IMR-90 (cell line): Measurements from ENCODE around the gene PHF21B. TPM values are rescaled to one million over a fixed set of nuclear protein-coding genes. Genes with fewer than 3 reads are reported as not detected.

Source experiments
- ATAC-seq: fragments of 200-7000 bp; cut with Tn5 transposase; 2 replicates; pipeline ENCODE4 v1.9.1; 2020; ENCODE audit warnings: low read depth, mild to moderate bottlenecking, moderate library complexity
- BruUV-seq: library from RNA; stranded (reverse); fragments of 400-500 nt; replicated peaks from 2 replicates; lab custom pipeline; 2021; lab: Mats Ljungman, UMichigan
- CTCF ChIA-PET: fragments of 300-600 bp; formaldehyde crosslinking; extraction: SDS; loops from one replicate; lab custom pipeline; 2021; ENCODE audit warnings: antibody characterized with exemption; lab: Yijun Ruan, JAX
- POLR2A ChIA-PET: fragments of 300-600 bp; sonication (Branson Sonifier 250); formaldehyde crosslinking; loops from one replicate; lab custom pipeline; 2022; ENCODE audit warnings: antibody characterized with exemption; ENCODE audit not compliant: unreplicated experiment; lab: Charles Lee
- DNase-seq: peaks from one replicate; pipeline ENCODE4 v3.0.0; 2013
- H2AFZ ChIP-seq: replicated peaks from 2 replicates; pipeline ENCODE3; 2013; ENCODE audit warnings: low read length, mild to moderate bottlenecking; ENCODE audit not compliant: poor library complexity
- H2AK5ac ChIP-seq: 2 replicates; pipeline ENCODE4 v1.6.1; 2013; ENCODE audit warnings: low read depth, low read length, inconsistent platforms
- H2AK9ac ChIP-seq: replicated peaks from 2 replicates; pipeline ENCODE3; 2013; ENCODE audit warnings: mild to moderate bottlenecking, low read depth, low read length, moderate library complexity; ENCODE audit not compliant: poor library complexity
- H2BK120ac ChIP-seq: 2 replicates; pipeline ENCODE4 v1.6.1; 2013; ENCODE audit warnings: low read depth, low read length, inconsistent platforms
- H2BK15ac ChIP-seq: 3 replicates; pipeline ENCODE4 v1.6.1; 2013; ENCODE audit warnings: low read depth, low read length, inconsistent platforms
- H2BK20ac ChIP-seq: 2 replicates; pipeline ENCODE4 v1.6.1; 2013; ENCODE audit warnings: low read depth, mild to moderate bottlenecking, inconsistent platforms, low read length, moderate library complexity
- H2BK5ac ChIP-seq: 2 replicates; pipeline ENCODE4 v1.6.1; 2013; ENCODE audit warnings: mild to moderate bottlenecking, low read depth, low read length, inconsistent platforms; ENCODE audit not compliant: poor library complexity, severe bottlenecking
- H3K14ac ChIP-seq: replicated peaks from 2 replicates; pipeline ENCODE4 v1.6.1; 2013; ENCODE audit warnings: low read depth, low read length, inconsistent platforms
- H3K18ac ChIP-seq: 2 replicates; pipeline ENCODE4 v1.6.1; 2013; ENCODE audit warnings: low read depth, low read length, control low read depth
- H3K23ac ChIP-seq: 2 replicates; pipeline ENCODE4 v1.6.1; 2013; ENCODE audit warnings: low read depth, low read length, inconsistent platforms
- H3K27ac ChIP-seq: 2 replicates; pipeline ENCODE4 v1.5.1; 2013; ENCODE audit warnings: mild to moderate bottlenecking, control low read depth, low read length; ENCODE audit not compliant: insufficient read depth
- H3K27me3 ChIP-seq: 2 replicates; pipeline ENCODE4 v1.6.1; 2013; ENCODE audit warnings: low read length; ENCODE audit not compliant: control insufficient read depth, insufficient read depth
- H3K36me3 ChIP-seq: 2 replicates; pipeline ENCODE4 v1.6.1; 2013; ENCODE audit warnings: low read length, mixed read lengths; ENCODE audit not compliant: control insufficient read depth, insufficient read depth
- H3K4ac ChIP-seq: 2 replicates; pipeline ENCODE4 v1.6.1; 2013; ENCODE audit warnings: low read depth, low read length, inconsistent platforms
- H3K4me1 ChIP-seq: 2 replicates; pipeline ENCODE4 v1.6.1; 2013; ENCODE audit warnings: low read length, mixed read lengths; ENCODE audit not compliant: control insufficient read depth, insufficient read depth
- H3K4me2 ChIP-seq: 2 replicates; pipeline ENCODE4 v1.6.1; 2013; ENCODE audit warnings: low read depth, mild to moderate bottlenecking, control low read depth, low read length, moderate library complexity
- H3K4me3 ChIP-seq: 2 replicates; pipeline ENCODE4 v1.5.1; 2013; ENCODE audit warnings: low read depth, mild to moderate bottlenecking, control low read depth, low read length, moderate library complexity; ENCODE audit not compliant: insufficient read depth
- H3K56ac ChIP-seq: 2 replicates; pipeline ENCODE4 v1.6.1; 2013; ENCODE audit warnings: low read length, inconsistent platforms; ENCODE audit not compliant: insufficient read depth; ENCODE audit errors: extremely low read depth
- H3K79me1 ChIP-seq, 2 experiments: 2 replicates each; pipeline ENCODE4 v1.6.1; 2013; ENCODE audit warnings: low read length in 2 of 2, inconsistent platforms in 1 of 2, low read depth in 1 of 2
- H3K9ac ChIP-seq: 2 replicates; pipeline ENCODE4 v1.6.1; 2013; ENCODE audit warnings: low read depth, low read length, control low read depth
- H3K9me1 ChIP-seq: 2 replicates; pipeline ENCODE4 v1.6.1; 2013; ENCODE audit warnings: low read length, inconsistent platforms; ENCODE audit not compliant: insufficient read depth
- H3K9me3 ChIP-seq: 2 replicates; pipeline ENCODE4 v1.6.1; 2013; ENCODE audit warnings: low read length; ENCODE audit not compliant: control insufficient read depth, insufficient read depth
- H4K20me1 ChIP-seq: 2 replicates; pipeline ENCODE4 v1.6.1; 2013; ENCODE audit warnings: low read length, inconsistent platforms; ENCODE audit not compliant: insufficient read depth
- H4K5ac ChIP-seq: 2 replicates; pipeline ENCODE4 v1.6.1; 2013; ENCODE audit warnings: mild to moderate bottlenecking, low read depth, low read length, control low read depth
- H4K8ac ChIP-seq, 2 experiments: 2 replicates each; pipeline ENCODE4 v1.6.1; 2013; ENCODE audit warnings: low read depth in 2 of 2, low read length in 2 of 2, control low read depth in 1 of 2, inconsistent platforms in 1 of 2
- H4K91ac ChIP-seq: 2 replicates; pipeline ENCODE4 v1.6.1; 2013; ENCODE audit warnings: low read depth, low read length, inconsistent platforms; ENCODE audit not compliant: insufficient read depth
- FOS ChIP-seq: fragments of 150-350 bp; IDR thresholded peaks from 2 replicates; pipeline ENCODE4 v1.6.1; 2016; ENCODE audit warnings: low read depth, low read length
- MAFK ChIP-seq: IDR thresholded peaks from 2 replicates; pipeline ENCODE4 v1.6.1; 2012; ENCODE audit warnings: low read depth, low read length, improper control_type of control experiment
- RAD21 ChIP-seq: IDR thresholded peaks from 2 replicates; pipeline ENCODE4 v1.6.1; 2012; ENCODE audit warnings: low read length, improper control_type of control experiment
- WGBS, 2 experiments: methylation state at CpG; one replicate each; pipeline versions ENCODE4 v1.1.5 to v1.1.7; 2013; ENCODE audit warnings: missing lambda C conversion rate in 2 of 2; ENCODE audit not compliant: insufficient read length in 1 of 2; ENCODE audit errors: extremely low coverage in 2 of 2; 5-methylcytosine and 5-hydroxymethylcytosine counted together
- dilution Hi-C: fragments of 300-500 bp; cut with HindIII; formaldehyde crosslinking; loops from one replicate; pipeline ENCODE4 v1.14.3; 2018; ENCODE audit warnings: low sequenced_read_pairs; ENCODE audit not compliant: unreplicated experiment
- in situ Hi-C: fragments of 300-500 bp; cut with MboI; formaldehyde crosslinking; loops from 3 replicates; pipeline ENCODE4 v1.14.3; 2019; ENCODE audit warnings: low sequenced_read_pairs, inconsistent platforms, mixed read lengths
- intact Hi-C: fragments of 100-400 bp; cut with micrococcal nuclease; formaldehyde crosslinking; loops from 2 replicates; pipeline ENCODE4 v1.10.0; 2022
- polyA plus RNA-seq, 3 experiments: library from polyadenylated mRNA; depleted of rRNA; stranded (reverse); fragments of >200 nt; gene quantifications; 2 replicates each; pipeline ENCODE4 v1.2.3, GENCODE V29; 2012; ENCODE audit warnings: low replicate concordance in 1 of 3
- total RNA-seq: library from RNA; depleted of rRNA; stranded (reverse); fragments of >200 nt; gene quantifications from 2 replicates; pipeline ENCODE4 v1.2.3, GENCODE V29; 2012

The PHF21B gene
- total and polyA plus RNA-seq, 2 of the 4 experiments (the other 2 are of a cell fraction), result 0.02 TPM; not detected in 1

GRCh38 chr22:44928136-44928463 is 81.7 kb downstream of the PHF21B start:
- Histone ChIP-seq H3K23ac (no peak overlapping the region), H3K4me2 (no peak overlapping the region), H2BK20ac (no peak overlapping the region), H3K4me3 (no peak overlapping the region), H2BK5ac (no peak overlapping the region), H4K20me1 (no peaks in the 10 kb centered on the region), H3K18ac (no peak overlapping the region), H2BK120ac (no peak overlapping the region), H4K5ac (no peak overlapping the region), H3K27me3 (peaks cover 12% of the 10 kb centered on the region; the same call in 1 of the 2 replicates), H3K9ac (no peak overlapping the region), H3K36me3 (no peaks in the 10 kb centered on the region), H3K79me1 (no peaks in the 10 kb centered on the region), H3K9me3 (no peaks in the 10 kb centered on the region), H2AFZ (no peak overlapping the region), H3K14ac (no peak overlapping the region), H3K56ac (no peak overlapping the region), H3K27ac (no peak overlapping the region), H2AK5ac (no peak overlapping the region), H3K4ac (no peak overlapping the region), H3K9me1 (no peaks in the 10 kb centered on the region), H2BK15ac (no peak overlapping the region), H2AK9ac (no peak overlapping the region), H3K4me1 (no peaks in the 10 kb centered on the region), H4K91ac (no peak overlapping the region), H4K8ac (no peak overlapping the region)
- CTCF ChIA-PET, result no interaction called here
- dilution Hi-C loops, result no loop called here
- intact Hi-C loops, result no loop called here
- DNase-seq, result no peak
- BruUV-seq, result no TSS peak
- in situ Hi-C loops, result no loop called here
- ATAC-seq, result no peak
- TF ChIP-seq FOS (no peak), MAFK (no peak), RAD21 (no peak)
- POLR2A ChIA-PET, result no interaction called here
- WGBS, 2 experiments, result 77% methylated on average over 6 of the region's 11 CpGs; no CpG with 5 or more reads in 1 of the 2 experiments
